ENCODE results near the gene NRGN.

NRGN gene

GRCh38 chr11:124739479-124740276 lies at the start of gene NRGN:
Gene NRGN, plus strand, starts transcription at chr11:124739942. Its CDS starts 143 bp downstream, at chr11:124740085.
- peak; percentile 98 for DNase-seq (ENCODE audit: low spot score)

GRCh38 chr11:124693142-124693541 lies 46.6 kb upstream of the NRGN start:
- DNase-seq (ENCODE audit: low spot score), result no peak

- DNase-seq (ENCODE audit: low spot score), result no peak
Measured at GRCh38 chr11:124699547-124699946, 40.2 kb upstream of the NRGN start.

- no peak for DNase-seq (ENCODE audit: low spot score)
Measured at GRCh38 chr11:124700028-124700427, 39.7 kb upstream of the NRGN start.

GRCh38 chr11:124707829-124708228 lies 31.9 kb upstream of the NRGN start:
- DNase-seq (ENCODE audit: low spot score), result no peak

GRCh38 chr11:124712392-124712791 lies 27.4 kb upstream of the NRGN start:
- DNase-seq (ENCODE audit: low spot score), result no peak

- no peak for DNase-seq (ENCODE audit: low spot score)
Measured at GRCh38 chr11:124716591-124716990, 23.2 kb upstream of the NRGN start.

GRCh38 chr11:124717421-124717785 lies 22.3 kb upstream of the NRGN start:
- peak; percentile 51 for DNase-seq (ENCODE audit: low spot score)

- DNase-seq (ENCODE audit: low spot score), result peak; percentile 53
Measured at GRCh38 chr11:124717786-124718651, 21.7 kb upstream of the NRGN start.

- DNase-seq (ENCODE audit: low spot score), result no peak
Measured at GRCh38 chr11:124718801-124719200, 20.9 kb upstream of the NRGN start.

GRCh38 chr11:124719534-124719933 lies 20.2 kb upstream of the NRGN start:
- DNase-seq (ENCODE audit: low spot score), result no peak

- DNase-seq (ENCODE audit: low spot score), result no peak
Measured at GRCh38 chr11:124722176-124722575, 17.6 kb upstream of the NRGN start.

GRCh38 chr11:124724979-124725718 lies 14.6 kb upstream of the NRGN start:
- no peak for DNase-seq (ENCODE audit: low spot score)

- peak; percentile 64 for DNase-seq (ENCODE audit: low spot score)
Measured at GRCh38 chr11:124725719-124726105, 14.0 kb upstream of the NRGN start.

- DNase-seq (ENCODE audit: low spot score), result no peak
Measured at GRCh38 chr11:124727474-124727873, 12.3 kb upstream of the NRGN start.

GRCh38 chr11:124728134-124728533 lies 11.6 kb upstream of the NRGN start:
- no peak for DNase-seq (ENCODE audit: low spot score)

- DNase-seq (ENCODE audit: low spot score), result no peak
Measured at GRCh38 chr11:124729571-124729970, 10.2 kb upstream of the NRGN start.

GRCh38 chr11:124732230-124732629 lies 7.5 kb upstream of the NRGN start:
- no peak for DNase-seq (ENCODE audit: low spot score)

GRCh38 chr11:124736736-124737135 lies 3.0 kb upstream of the NRGN start:
- DNase-seq (ENCODE audit: low spot score), result no peak

- no peak for DNase-seq (ENCODE audit: low spot score)
Measured at GRCh38 chr11:124737638-124738305, 2.0 kb upstream of the NRGN start.

GRCh38 chr11:124738713-124739478 lies 846 bp upstream of the NRGN start:
- DNase-seq (ENCODE audit: low spot score), result no peak

Data from hepatic stellate cell (primary cell).